HEK293 (cell line): ENCODE measurements around the gene IGFL2.

Experiments used
- MEIS1 ChIP-seq: sonication (generic); formaldehyde crosslinking; IDR thresholded peaks from 2 replicates; pipeline ENCODE4 v1.8.1; 2022; ENCODE audit warnings: missing genetic modification reagents, mild to moderate bottlenecking, borderline replicate concordance
- TCF7L2 ChIP-seq: IDR thresholded peaks from 2 replicates; pipeline ENCODE4 v1.6.1; 2011; ENCODE audit warnings: low read depth, mild to moderate bottlenecking, inconsistent platforms, low read length, moderate library complexity, borderline replicate concordance
- ZNF274 ChIP-seq, 2 experiments: fragments of 200-500 bp in 1 of 2; fragments of 450-650 bp in 1 of 2; sonication (Bioruptor generic) in 1 of 2; formaldehyde crosslinking in 1 of 2; IDR thresholded peaks; 2 replicates each; pipeline versions ENCODE4 v1.5.1 to v1.6.1; 2014 to 2016; ENCODE audit warnings: borderline replicate concordance in 1 of 2, inconsistent platforms in 1 of 2, low read length in 1 of 2, missing biosample characterization in 1 of 2, missing genetic modification characterization in 1 of 2
- ZNF292 ChIP-seq: fragments of 450-650 bp; formaldehyde crosslinking; IDR thresholded peaks from 2 replicates; pipeline ENCODE4 v1.5.1; 2016; ENCODE audit warnings: low read depth, missing biosample characterization, missing genetic modification characterization, borderline replicate concordance
- ZNF704 ChIP-seq: fragments of 450-650 bp; formaldehyde crosslinking; IDR thresholded peaks from 2 replicates; pipeline ENCODE4 v1.5.1; 2016; ENCODE audit warnings: missing biosample characterization, missing genetic modification characterization
- TF ChIP-seq, protein P1 (sequence below): fragments of 450-650 bp; formaldehyde crosslinking; IDR thresholded peaks from 2 replicates; pipeline ENCODE4 v1.5.1; 2016; ENCODE audit warnings: missing biosample characterization, missing genetic modification characterization
- TF ChIP-seq, protein P2 (sequence below): sonication (generic); formaldehyde crosslinking; IDR thresholded peaks from 2 replicates; pipeline ENCODE4 v1.8.1; 2022; ENCODE audit warnings: mild to moderate bottlenecking, moderate library complexity, missing genetic modification reagents

GRCh38 chr19:46189971-46190888, 42.2 kb downstream of the IGFL2 start:
- TF ChIP-seq, protein P1, sequence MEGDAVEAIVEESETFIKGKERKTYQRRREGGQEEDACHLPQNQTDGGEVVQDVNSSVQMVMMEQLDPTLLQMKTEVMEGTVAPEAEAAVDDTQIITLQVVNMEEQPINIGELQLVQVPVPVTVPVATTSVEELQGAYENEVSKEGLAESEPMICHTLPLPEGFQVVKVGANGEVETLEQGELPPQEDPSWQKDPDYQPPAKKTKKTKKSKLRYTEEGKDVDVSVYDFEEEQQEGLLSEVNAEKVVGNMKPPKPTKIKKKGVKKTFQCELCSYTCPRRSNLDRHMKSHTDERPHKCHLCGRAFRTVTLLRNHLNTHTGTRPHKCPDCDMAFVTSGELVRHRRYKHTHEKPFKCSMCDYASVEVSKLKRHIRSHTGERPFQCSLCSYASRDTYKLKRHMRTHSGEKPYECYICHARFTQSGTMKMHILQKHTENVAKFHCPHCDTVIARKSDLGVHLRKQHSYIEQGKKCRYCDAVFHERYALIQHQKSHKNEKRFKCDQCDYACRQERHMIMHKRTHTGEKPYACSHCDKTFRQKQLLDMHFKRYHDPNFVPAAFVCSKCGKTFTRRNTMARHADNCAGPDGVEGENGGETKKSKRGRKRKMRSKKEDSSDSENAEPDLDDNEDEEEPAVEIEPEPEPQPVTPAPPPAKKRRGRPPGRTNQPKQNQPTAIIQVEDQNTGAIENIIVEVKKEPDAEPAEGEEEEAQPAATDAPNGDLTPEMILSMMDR (tag by site-specific recombination) = no peak
- no peak for TF ChIP-seq ZNF274 (IDR thresholded peaks at IDR 0.05; ENCODE audit: low read length)
- TF ChIP-seq ZNF274 (tag by site-specific recombination; IDR thresholded peaks at IDR 0.05; ENCODE audit: borderline replicate concordance) = no peak
- no peak for TF ChIP-seq ZNF704 (tag by site-specific recombination)
- TF ChIP-seq, protein P2, sequence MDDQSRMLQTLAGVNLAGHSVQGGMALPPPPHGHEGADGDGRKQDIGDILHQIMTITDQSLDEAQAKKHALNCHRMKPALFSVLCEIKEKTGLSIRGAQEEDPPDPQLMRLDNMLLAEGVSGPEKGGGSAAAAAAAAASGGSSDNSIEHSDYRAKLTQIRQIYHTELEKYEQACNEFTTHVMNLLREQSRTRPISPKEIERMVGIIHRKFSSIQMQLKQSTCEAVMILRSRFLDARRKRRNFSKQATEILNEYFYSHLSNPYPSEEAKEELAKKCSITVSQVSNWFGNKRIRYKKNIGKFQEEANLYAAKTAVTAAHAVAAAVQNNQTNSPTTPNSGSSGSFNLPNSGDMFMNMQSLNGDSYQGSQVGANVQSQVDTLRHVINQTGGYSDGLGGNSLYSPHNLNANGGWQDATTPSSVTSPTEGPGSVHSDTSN (CRISPR knock-in tag) = no peak
- TF ChIP-seq ZNF292 (tag by site-specific recombination) = no peak
- no peak for TF ChIP-seq MEIS1 (CRISPR knock-in tag)
- no peak for TF ChIP-seq TCF7L2
